Astrocyte (in vitro differentiated cells and primary cell): ENCODE measurements around the gene METTL26. TPM values are rescaled to one million over a fixed set of nuclear protein-coding genes. Genes with fewer than 3 reads are reported as not detected.

ENCODE experiments used
- DNase-seq: peaks from one replicate; pipeline ENCODE4 v3.0.0-alpha.2; 2010; ENCODE audit warnings: low read depth
- FAIRE-seq: peaks from 2 replicates; lab custom pipeline; 2011; peaks lifted over from hg19 to GRCh38; lab: Jason Lieb, UNC
- H2AFZ ChIP-seq: 2 replicates; pipeline ENCODE4 v1.6.0; 2012; ENCODE audit warnings: low read depth, low read length, inconsistent platforms
- H3K27ac ChIP-seq: 2 replicates; pipeline ENCODE4 v1.5.1; 2011; ENCODE audit warnings: low read depth, low read length, inconsistent platforms
- H3K27me3 ChIP-seq: 2 replicates; pipeline ENCODE4 v1.6.0; 2011; ENCODE audit warnings: low read length, inconsistent platforms; ENCODE audit not compliant: insufficient read depth
- H3K36me3 ChIP-seq: 2 replicates; pipeline ENCODE4 v1.5.1; 2011; ENCODE audit warnings: low read length, inconsistent platforms; ENCODE audit not compliant: insufficient read depth
- H3K4me1 ChIP-seq: 2 replicates; pipeline ENCODE4 v1.5.1; 2011; ENCODE audit warnings: low read length, inconsistent platforms; ENCODE audit not compliant: insufficient read depth
- H3K4me2 ChIP-seq: 2 replicates; pipeline ENCODE4 v1.6.0; 2012; ENCODE audit warnings: low read length, inconsistent platforms
- H3K4me3 ChIP-seq: 2 replicates; pipeline ENCODE4 v1.5.1; 2011; ENCODE audit warnings: low read depth, mild to moderate bottlenecking, low read length, inconsistent platforms; ENCODE audit not compliant: insufficient read depth
- H3K79me2 ChIP-seq: 2 replicates; pipeline ENCODE4 v1.6.0; 2012; ENCODE audit warnings: mild to moderate bottlenecking, low read length, inconsistent platforms; ENCODE audit not compliant: insufficient read depth
- H3K9ac ChIP-seq: 2 replicates; pipeline ENCODE4 v1.6.0; 2012; ENCODE audit warnings: mild to moderate bottlenecking, low read length, inconsistent platforms
- H3K9me3 ChIP-seq: 2 replicates; pipeline ENCODE4 v1.5.1; 2012; ENCODE audit warnings: low read depth, mild to moderate bottlenecking, low read length, inconsistent platforms; ENCODE audit not compliant: insufficient read depth
- H4K20me1 ChIP-seq: 2 replicates; pipeline ENCODE4 v1.6.0; 2012; ENCODE audit warnings: low read length, inconsistent platforms; ENCODE audit not compliant: insufficient read depth
- H3K27ac Mint-ChIP-seq: one replicate; pipeline ENCODE4 v1.8.0; 2021; ENCODE audit warnings: mild to moderate bottlenecking, mixed read lengths; ENCODE audit not compliant: unreplicated experiment
- H3K27me3 Mint-ChIP-seq: one replicate; pipeline ENCODE4 v1.8.0; 2021; ENCODE audit warnings: low read depth, mixed read lengths; ENCODE audit not compliant: unreplicated experiment
- H3K36me3 Mint-ChIP-seq: one replicate; pipeline ENCODE4 v1.8.0; 2021; ENCODE audit warnings: low read depth, mixed read lengths; ENCODE audit not compliant: unreplicated experiment
- H3K4me1 Mint-ChIP-seq: one replicate; pipeline ENCODE4 v1.8.0; 2021; ENCODE audit warnings: low read depth, mixed read lengths; ENCODE audit not compliant: unreplicated experiment
- H3K4me3 Mint-ChIP-seq: one replicate; pipeline ENCODE4 v1.8.0; 2021; ENCODE audit warnings: mild to moderate bottlenecking, moderate library complexity, mixed read lengths; ENCODE audit not compliant: unreplicated experiment
- H3K9me3 Mint-ChIP-seq: one replicate; pipeline ENCODE4 v1.8.0; 2021; ENCODE audit warnings: mild to moderate bottlenecking, mixed read lengths; ENCODE audit not compliant: unreplicated experiment
- CTCF ChIP-seq: IDR thresholded peaks from 2 replicates; pipeline ENCODE4 v1.5.1; 2011; ENCODE audit warnings: low read depth, mild to moderate bottlenecking, inconsistent platforms, low read length, moderate library complexity; ENCODE audit not compliant: insufficient read depth
- EZH2 ChIP-seq: IDR thresholded peaks from 2 replicates; pipeline ENCODE4 v1.6.1; 2012; ENCODE audit warnings: mild to moderate bottlenecking, low read length, inconsistent platforms; ENCODE audit not compliant: insufficient read depth
- total RNA-seq: library from RNA; stranded (reverse); gene quantifications from 2 replicates; pipeline ENCODE4 v1.2.1, GENCODE V29; 2021

Gene METTL26
- total RNA-seq, 1 donor from 2014 or later: 56.4 TPM

GRCh38 chr16:596736-597060, 39.4 kb downstream of the METTL26 start:
- H4K20me1 ChIP-seq: peaks cover 74% of the 10 kb centered on the region
- FAIRE-seq: no peak
- no peak overlapping the region for H3K27ac Mint-ChIP-seq

GRCh38 chr16:595942-596735, 40.0 kb downstream of the METTL26 start:
- H3K4me3 ChIP-seq: no peak overlapping the region
- H2AFZ ChIP-seq: no peak overlapping the region
- TF ChIP-seq EZH2 (no peak), CTCF (no peak)
- FAIRE-seq: no peak
- no peak overlapping the region for H3K9ac ChIP-seq
- no peaks in the 10 kb centered on the region for H3K36me3 ChIP-seq
- Mint-ChIP-seq H3K27me3 (no peaks in the 10 kb centered on the region), H3K9me3 (no peaks in the 10 kb centered on the region), H3K27ac (no peak overlapping the region), H3K4me3 (no peak overlapping the region), H3K36me3 (peaks cover 15% of the 10 kb centered on the region), H3K4me1 (peaks cover 1% of the 10 kb centered on the region)
- peaks cover 2% of the 10 kb centered on the region for H3K4me1 ChIP-seq
- no peak overlapping the region for H3K4me2 ChIP-seq
- H4K20me1 ChIP-seq: peaks cover 74% of the 10 kb centered on the region
- H3K9me3 ChIP-seq: no peaks in the 10 kb centered on the region
- H3K27me3 ChIP-seq: no peaks in the 10 kb centered on the region
- H3K27ac ChIP-seq: no peak overlapping the region
- peaks cover 64% of the 10 kb centered on the region for H3K79me2 ChIP-seq
- no peak for DNase-seq

More at GRCh38 chr16:596736-597060, 39.4 kb downstream of the METTL26 start:
- DNase-seq: no peak
- TF ChIP-seq EZH2: no peak
- no peak for TF ChIP-seq CTCF
- Mint-ChIP-seq H3K4me3 (no peak overlapping the region), H3K27me3 (no peaks in the 10 kb centered on the region), H3K9me3 (no peaks in the 10 kb centered on the region), H3K4me1 (no peaks in the 10 kb centered on the region), H3K36me3 (peaks cover 15% of the 10 kb centered on the region)
- Histone ChIP-seq H2AFZ (no peak overlapping the region), H3K9me3 (no peaks in the 10 kb centered on the region), H3K36me3 (no peaks in the 10 kb centered on the region), H3K4me3 (no peak overlapping the region), H3K79me2 (peaks cover 60% of the 10 kb centered on the region), H3K27ac (no peak overlapping the region), H3K4me2 (no peak overlapping the region), H3K4me1 (no peaks in the 10 kb centered on the region), H3K9ac (no peak overlapping the region), H3K27me3 (no peaks in the 10 kb centered on the region)

- no peak for TF ChIP-seq CTCF
- no peak for TF ChIP-seq EZH2
- Histone ChIP-seq H3K9ac (no peak overlapping the region), H3K4me1 (peaks cover 8% of the 10 kb centered on the region), H3K4me3 (no peak overlapping the region), H3K27me3 (no peaks in the 10 kb centered on the region), H3K79me2 (peaks cover 74% of the 10 kb centered on the region), H3K36me3 (no peaks in the 10 kb centered on the region), H2AFZ (no peak overlapping the region), H4K20me1 (peaks cover 75% of the 10 kb centered on the region), H3K9me3 (no peaks in the 10 kb centered on the region), H3K4me2 (no peak overlapping the region), H3K27ac (no peak overlapping the region)
- Mint-ChIP-seq H3K27ac (no peak overlapping the region), H3K4me3 (no peak overlapping the region), H3K36me3 (peaks cover 15% of the 10 kb centered on the region), H3K9me3 (no peaks in the 10 kb centered on the region), H3K4me1 (peaks cover 6% of the 10 kb centered on the region), H3K27me3 (no peaks in the 10 kb centered on the region)
- FAIRE-seq: no peak
- DNase-seq: no peak
These were observed 41.0 kb downstream of the METTL26 start for GRCh38 chr16:595094-595528.
